ENCODE data around the gene SSU72.

The SSU72 gene

DNA sequence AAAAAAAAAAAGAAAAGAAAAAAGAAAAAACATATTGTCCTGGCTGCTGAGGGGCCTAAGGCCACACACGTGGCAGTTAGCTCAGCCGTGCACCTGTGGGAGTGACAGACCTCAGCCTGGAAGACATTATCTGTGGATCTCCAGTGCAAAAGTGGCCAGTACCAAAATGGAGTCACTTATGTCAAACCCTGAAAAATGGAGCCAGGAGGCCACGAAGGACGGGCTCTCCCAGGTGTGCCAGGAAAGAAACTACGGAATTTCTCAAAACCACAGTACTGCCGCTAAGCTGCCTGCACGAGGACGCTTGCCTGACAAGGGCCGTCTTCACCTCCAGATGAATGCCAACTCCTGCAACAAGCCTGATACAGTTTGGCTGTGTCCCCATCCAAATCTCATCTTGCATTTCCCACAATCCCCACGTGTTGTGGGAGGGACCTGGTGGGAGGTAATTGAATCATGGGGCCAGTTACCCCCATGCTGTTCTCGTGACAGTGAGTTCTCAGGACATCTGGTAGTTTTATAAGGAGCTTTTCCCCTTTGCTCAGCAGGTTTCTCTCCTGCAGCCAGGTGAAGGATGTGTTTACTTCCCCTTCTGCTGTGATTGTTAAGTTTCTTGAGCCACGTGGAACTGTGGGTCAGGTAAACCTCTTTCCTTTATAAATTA, 35.3 kb upstream of the SSU72 start:
- Histone ChIP-seq H3K4me3 (ENCODE audit: low read depth, low read length) (no peak overlapping the region), H3K9ac (ENCODE audit: low read length) (no peak overlapping the region), H3K27ac (ENCODE audit: low read depth, low read length) (no peak overlapping the region), H3K4me1 (ENCODE audit: control insufficient read depth, insufficient read depth, low read length) (peaks cover 6% of the 10 kb centered on the region; the same call in 1 of the 2 replicates), H3K36me3 (ENCODE audit: control insufficient read depth, insufficient read depth, low read length) (no peaks in the 10 kb centered on the region), H3K9me3 (ENCODE audit: control insufficient read depth, insufficient read depth, low read depth, low read length) (no peaks in the 10 kb centered on the region), H3K27me3 (ENCODE audit: control insufficient read depth, insufficient read depth, low read length) (peaks cover 1% of the 10 kb centered on the region; the same call in 1 of the 2 replicates)

DNA sequence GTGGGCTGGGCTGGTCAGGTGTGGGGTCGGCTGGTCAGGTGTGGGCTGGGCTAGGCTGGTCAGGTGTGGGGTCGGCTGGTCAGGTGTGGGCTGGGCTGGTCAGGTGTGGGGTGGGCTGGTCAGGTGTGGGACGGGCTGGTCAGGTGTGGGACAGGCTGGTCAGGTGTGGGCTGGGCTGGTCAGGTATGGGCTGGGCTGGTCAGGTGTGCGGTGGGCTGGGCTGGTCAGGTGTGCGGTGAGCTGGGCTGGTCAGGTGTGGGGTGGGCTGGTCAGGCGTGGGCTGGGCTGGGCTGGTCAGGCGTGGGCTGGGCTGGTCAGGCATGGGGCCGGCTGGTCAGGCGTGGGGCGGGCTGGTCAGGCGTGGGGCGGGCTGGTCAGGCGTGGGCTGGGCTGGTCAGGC, 31.6 kb upstream of the SSU72 start:
- Histone ChIP-seq H3K4me3 (ENCODE audit: low read depth, low read length) (no peak overlapping the region), H3K9ac (ENCODE audit: low read length) (no peak overlapping the region), H3K27ac (ENCODE audit: low read depth, low read length) (no peak overlapping the region), H3K27me3 (ENCODE audit: control insufficient read depth, insufficient read depth, low read length) (peaks cover 37% of the 10 kb centered on the region), H3K36me3 (ENCODE audit: control insufficient read depth, insufficient read depth, low read length) (no peaks in the 10 kb centered on the region), H3K9me3 (ENCODE audit: control insufficient read depth, insufficient read depth, low read depth, low read length) (no peaks in the 10 kb centered on the region), H3K4me1 (ENCODE audit: control insufficient read depth, insufficient read depth, low read length) (no peaks in the 10 kb centered on the region)

DNA sequence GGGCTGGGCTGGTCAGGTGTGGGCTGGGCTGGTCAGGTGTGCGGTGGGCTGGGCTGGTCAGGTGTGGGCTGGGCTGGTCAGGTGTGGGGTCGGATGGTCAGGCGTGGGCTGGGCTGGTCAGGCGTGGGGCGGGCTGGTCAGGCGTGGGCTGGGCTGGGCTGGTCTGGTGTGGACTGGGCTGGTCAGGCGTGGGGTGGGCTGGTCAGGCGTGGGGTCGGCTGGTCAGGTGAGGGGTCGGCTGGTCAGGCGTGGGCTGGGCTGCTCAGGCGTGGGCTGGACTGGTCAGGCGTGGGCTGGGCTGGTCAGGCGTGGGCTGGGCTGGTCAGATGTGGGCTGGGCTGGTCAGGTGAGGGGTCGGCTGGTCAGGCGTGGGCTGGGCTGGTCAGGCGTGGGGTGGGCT, 31.1 kb upstream of the SSU72 start:
- no peaks in the 10 kb centered on the region for H3K4me1 ChIP-seq (ENCODE audit: control insufficient read depth, insufficient read depth, low read length)
- no peak overlapping the region for H3K4me3 ChIP-seq (ENCODE audit: low read depth, low read length)
- H3K27me3 ChIP-seq (ENCODE audit: control insufficient read depth, insufficient read depth, low read length), result peaks cover 42% of the 10 kb centered on the region
- no peak overlapping the region for H3K27ac ChIP-seq (ENCODE audit: low read depth, low read length)
- no peak overlapping the region for H3K9ac ChIP-seq (ENCODE audit: low read length)
- H3K36me3 ChIP-seq (ENCODE audit: control insufficient read depth, insufficient read depth, low read length), result no peaks in the 10 kb centered on the region
- no peaks in the 10 kb centered on the region for H3K9me3 ChIP-seq (ENCODE audit: control insufficient read depth, insufficient read depth, low read depth, low read length)

DNA sequence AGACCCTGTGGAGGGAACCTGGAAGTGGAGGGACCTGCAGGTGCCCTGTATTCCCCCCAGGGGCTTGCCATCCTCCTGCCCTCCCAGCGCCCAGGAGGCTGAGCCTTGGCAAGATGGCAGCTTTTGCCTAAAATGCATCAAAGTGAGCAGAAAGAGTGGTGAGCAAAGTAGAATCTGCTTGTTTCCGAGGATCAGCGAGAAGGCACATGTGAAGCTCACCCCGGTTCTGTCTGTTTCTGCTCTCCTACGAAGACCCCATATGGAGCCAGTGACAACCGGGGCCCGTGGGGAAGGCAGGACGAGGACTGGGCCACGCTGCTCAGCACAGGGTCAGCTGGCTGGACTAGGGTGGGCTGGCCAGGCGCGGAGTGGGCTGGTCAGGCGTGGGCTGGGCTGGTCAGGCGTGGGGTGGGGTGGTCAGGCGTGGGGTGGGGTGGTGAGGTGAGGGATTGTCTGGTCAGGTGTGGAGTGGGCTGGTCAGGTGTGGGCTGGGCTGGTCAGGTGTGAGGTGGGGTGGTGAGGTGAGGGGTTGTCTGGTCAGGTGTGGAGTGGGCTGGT, 30.4 kb upstream of the SSU72 start:
- Histone ChIP-seq H3K9ac (ENCODE audit: low read length) (no peak overlapping the region), H3K4me1 (ENCODE audit: control insufficient read depth, insufficient read depth, low read length) (no peaks in the 10 kb centered on the region), H3K9me3 (ENCODE audit: control insufficient read depth, insufficient read depth, low read depth, low read length) (no peaks in the 10 kb centered on the region), H3K4me3 (ENCODE audit: low read depth, low read length) (no peak overlapping the region), H3K27me3 (ENCODE audit: control insufficient read depth, insufficient read depth, low read length) (peaks cover 48% of the 10 kb centered on the region), H3K27ac (ENCODE audit: low read depth, low read length) (no peak overlapping the region), H3K36me3 (ENCODE audit: control insufficient read depth, insufficient read depth, low read length) (no peaks in the 10 kb centered on the region)

DNA sequence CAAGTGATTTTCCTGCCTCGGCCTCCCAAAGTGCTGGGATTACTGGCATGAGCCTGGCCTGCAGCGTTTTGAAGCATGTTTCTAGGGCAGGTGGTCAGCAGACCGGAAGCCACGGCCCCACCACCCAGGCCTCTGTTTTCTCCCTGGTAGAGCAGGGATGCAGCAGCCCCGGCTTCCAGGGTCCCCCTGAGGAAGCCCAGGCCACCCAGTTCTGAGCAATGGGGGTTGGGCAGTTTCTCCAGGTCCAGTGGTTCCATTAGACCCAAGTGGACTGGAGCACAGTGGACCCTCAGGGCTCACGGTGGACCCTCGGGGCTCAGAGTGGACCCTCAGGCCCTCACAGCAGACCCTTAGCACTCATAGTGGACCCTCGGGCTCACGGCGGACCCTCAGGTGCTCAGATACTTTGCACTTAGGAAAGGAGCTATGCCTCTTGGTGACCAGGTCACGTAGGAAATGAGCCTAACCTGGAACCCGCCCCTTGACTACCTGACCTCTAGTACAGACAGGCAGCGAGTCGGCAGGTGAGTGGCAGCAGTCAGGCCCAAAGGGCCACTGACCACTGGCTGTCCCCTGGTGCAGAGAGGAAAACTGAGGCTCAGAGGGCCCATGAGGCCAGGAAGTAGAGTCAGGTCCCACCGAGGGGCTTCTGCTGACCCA, 29.8 kb upstream of the SSU72 start:
- Histone ChIP-seq H3K4me1 (ENCODE audit: control insufficient read depth, insufficient read depth, low read length) (no peaks in the 10 kb centered on the region), H3K4me3 (ENCODE audit: low read depth, low read length) (no peak overlapping the region), H3K27me3 (ENCODE audit: control insufficient read depth, insufficient read depth, low read length) (peaks cover 50% of the 10 kb centered on the region), H3K36me3 (ENCODE audit: control insufficient read depth, insufficient read depth, low read length) (no peaks in the 10 kb centered on the region), H3K27ac (ENCODE audit: low read depth, low read length) (no peak overlapping the region), H3K9me3 (ENCODE audit: control insufficient read depth, insufficient read depth, low read depth, low read length) (no peaks in the 10 kb centered on the region), H3K9ac (ENCODE audit: low read length) (no peak overlapping the region)

DNA sequence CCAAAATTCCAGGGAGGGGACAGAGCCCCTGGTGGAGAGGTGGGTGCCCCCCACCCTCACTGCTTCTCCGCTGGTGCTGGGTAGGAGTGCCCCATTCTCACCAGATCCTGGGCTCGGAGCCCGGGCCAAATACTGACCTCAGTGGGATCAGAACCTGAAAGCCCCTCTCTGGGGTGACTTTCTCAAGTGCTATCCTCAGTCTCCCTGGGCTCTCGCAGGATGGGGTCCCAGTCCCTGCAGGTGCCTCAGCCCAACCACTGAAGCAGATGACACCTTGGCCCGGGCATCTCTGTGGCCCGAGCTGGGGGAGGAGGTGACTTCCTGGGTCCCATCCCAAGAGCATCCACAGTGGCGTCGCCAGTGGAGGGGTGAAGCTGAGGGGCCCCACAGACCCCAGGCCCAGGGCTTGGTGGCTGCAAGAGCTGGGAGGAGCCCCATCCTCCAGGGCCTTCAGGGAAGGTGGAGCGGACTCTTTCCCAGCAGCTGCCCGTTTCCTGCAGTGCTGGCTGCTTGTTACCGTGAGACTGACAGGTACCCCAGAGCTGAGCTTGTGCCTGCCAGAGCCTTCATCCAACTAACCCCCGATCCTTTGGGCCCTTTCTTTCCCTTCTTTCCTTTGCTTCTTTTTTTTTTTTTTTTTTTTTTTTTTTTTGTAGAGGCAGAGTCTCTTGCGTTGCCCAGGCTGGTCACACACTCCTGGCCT, 29.2 kb upstream of the SSU72 start:
- Histone ChIP-seq H3K9me3 (ENCODE audit: control insufficient read depth, insufficient read depth, low read depth, low read length) (no peaks in the 10 kb centered on the region), H3K27ac (ENCODE audit: low read depth, low read length) (no peak overlapping the region), H3K4me3 (ENCODE audit: low read depth, low read length) (no peak overlapping the region), H3K4me1 (ENCODE audit: control insufficient read depth, insufficient read depth, low read length) (no peaks in the 10 kb centered on the region), H3K27me3 (ENCODE audit: control insufficient read depth, insufficient read depth, low read length) (peaks cover 57% of the 10 kb centered on the region), H3K36me3 (ENCODE audit: control insufficient read depth, insufficient read depth, low read length) (no peaks in the 10 kb centered on the region), H3K9ac (ENCODE audit: low read length) (no peak overlapping the region)

DNA sequence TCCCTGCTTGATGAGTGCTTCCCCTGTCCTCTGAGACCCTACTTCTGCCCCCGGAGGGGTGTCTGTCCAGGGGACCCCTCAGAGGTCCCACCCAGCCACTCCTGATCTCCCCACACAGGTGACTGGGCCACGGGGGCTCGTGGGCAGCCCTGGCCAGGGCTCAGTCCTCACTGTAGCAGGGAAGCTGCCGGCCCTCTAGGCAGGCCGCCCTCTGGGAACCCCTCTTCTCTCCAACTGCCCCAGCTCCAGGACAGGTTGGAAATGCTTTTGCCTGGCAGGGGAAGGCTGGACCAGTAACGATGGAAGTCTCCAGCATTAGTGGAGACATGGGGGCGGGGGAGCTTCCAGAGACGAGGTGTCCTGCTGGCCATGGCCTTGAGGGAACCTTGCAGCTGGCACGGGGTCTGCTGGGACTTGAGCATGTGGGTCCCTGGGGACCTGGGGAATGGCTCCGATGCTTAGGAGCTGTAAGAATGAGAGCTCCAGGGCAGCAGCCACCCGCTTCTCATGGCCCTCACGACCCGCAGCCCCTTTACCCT, 28.4 kb upstream of the SSU72 start:
- Histone ChIP-seq H3K27ac (ENCODE audit: low read depth, low read length) (no peak overlapping the region), H3K9me3 (ENCODE audit: control insufficient read depth, insufficient read depth, low read depth, low read length) (no peaks in the 10 kb centered on the region), H3K9ac (ENCODE audit: low read length) (no peak overlapping the region), H3K27me3 (ENCODE audit: control insufficient read depth, insufficient read depth, low read length) (peaks cover 65% of the 10 kb centered on the region), H3K36me3 (ENCODE audit: control insufficient read depth, insufficient read depth, low read length) (no peaks in the 10 kb centered on the region), H3K4me3 (ENCODE audit: low read depth, low read length) (no peak overlapping the region), H3K4me1 (ENCODE audit: control insufficient read depth, insufficient read depth, low read length) (peaks cover 2% of the 10 kb centered on the region; the same call in 1 of the 2 replicates)

DNA sequence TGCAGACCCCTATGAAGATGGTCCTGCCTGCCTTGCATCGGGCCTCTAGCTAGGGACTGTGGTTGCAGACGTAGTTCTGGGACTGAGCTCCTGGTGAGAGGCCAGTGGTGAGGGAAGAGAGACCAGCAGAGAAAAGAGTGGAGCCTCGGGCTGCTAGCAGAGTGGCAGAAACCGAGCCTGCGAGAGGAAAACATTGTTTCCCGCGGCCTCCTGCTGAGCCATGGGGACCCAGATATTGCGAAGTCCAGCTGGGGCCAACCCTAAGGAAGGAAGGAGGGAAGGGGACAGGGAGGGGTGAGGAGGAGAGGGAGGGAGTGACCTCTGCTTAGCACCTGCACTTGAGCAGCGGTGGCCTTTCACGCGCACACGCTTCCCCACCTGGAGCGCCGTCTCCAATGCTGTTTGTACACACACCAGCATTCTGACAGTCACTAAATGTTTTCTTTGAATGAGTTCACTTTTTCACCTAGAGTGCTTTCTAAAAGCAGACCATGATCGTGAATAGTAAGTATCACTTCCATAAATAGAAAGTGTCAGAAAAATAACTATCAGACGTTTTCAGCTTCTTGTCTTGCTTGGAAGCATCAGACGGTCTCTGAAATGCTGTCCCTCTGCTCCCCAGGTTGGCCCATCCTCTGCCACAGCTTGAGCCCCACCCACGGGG, 27.8 kb upstream of the SSU72 start:
- peaks cover 71% of the 10 kb centered on the region for H3K27me3 ChIP-seq (ENCODE audit: control insufficient read depth, insufficient read depth, low read length)

DNA sequence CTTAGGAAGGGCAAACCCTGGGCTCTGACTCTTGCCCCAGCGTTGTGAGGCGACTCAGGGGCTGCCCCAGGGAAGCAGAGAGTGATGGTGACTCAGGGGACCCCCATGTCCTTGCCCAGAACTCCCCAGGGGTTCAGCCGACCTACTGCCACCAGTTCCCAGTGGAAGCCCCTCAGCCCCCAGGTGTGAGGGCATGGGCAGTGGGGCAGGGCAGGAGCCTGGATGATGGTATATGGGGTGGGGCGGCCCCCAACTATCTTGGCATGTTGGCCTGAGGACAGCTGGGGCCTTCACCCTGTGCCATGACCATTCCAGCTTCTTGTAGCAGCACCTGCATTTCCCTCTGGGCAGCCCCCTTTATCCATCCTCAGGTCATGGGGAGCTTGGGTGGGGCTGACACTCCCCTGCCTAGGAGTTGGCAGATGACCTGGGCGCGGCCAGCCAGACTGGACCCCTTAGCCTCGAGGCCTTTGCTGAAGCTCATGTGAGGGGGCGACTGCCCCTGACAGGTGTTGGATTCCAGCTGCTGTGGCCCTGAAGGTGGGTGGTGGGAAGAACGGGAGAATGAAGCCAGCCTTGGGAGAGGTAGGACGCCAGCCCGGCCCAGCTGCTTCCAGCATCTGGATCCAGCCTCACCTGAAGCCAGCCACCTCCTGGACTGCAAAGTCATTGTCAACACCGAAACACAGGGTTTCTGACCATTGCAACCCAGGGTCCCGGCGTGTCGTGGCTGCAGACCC, 27.1 kb upstream of the SSU72 start:
- H3K27ac ChIP-seq (ENCODE audit: low read depth, low read length), result no peak overlapping the region
- H3K9ac ChIP-seq (ENCODE audit: low read length), result no peak overlapping the region
- no peaks in the 10 kb centered on the region for H3K9me3 ChIP-seq (ENCODE audit: control insufficient read depth, insufficient read depth, low read depth, low read length)
- H3K4me1 ChIP-seq (ENCODE audit: control insufficient read depth, insufficient read depth, low read length), result peaks cover 14% of the 10 kb centered on the region
- peaks cover 76% of the 10 kb centered on the region for H3K27me3 ChIP-seq (ENCODE audit: control insufficient read depth, insufficient read depth, low read length)
- H3K36me3 ChIP-seq (ENCODE audit: control insufficient read depth, insufficient read depth, low read length), result no peaks in the 10 kb centered on the region
- H3K4me3 ChIP-seq (ENCODE audit: low read depth, low read length), result no peak overlapping the region

More for the DNA sequence above, 27.8 kb upstream of the SSU72 start:
- Histone ChIP-seq H3K4me3 (ENCODE audit: low read depth, low read length) (no peak overlapping the region), H3K27ac (ENCODE audit: low read depth, low read length) (no peak overlapping the region), H3K36me3 (ENCODE audit: control insufficient read depth, insufficient read depth, low read length) (no peaks in the 10 kb centered on the region), H3K9me3 (ENCODE audit: control insufficient read depth, insufficient read depth, low read depth, low read length) (no peaks in the 10 kb centered on the region), H3K4me1 (ENCODE audit: control insufficient read depth, insufficient read depth, low read length) (peaks cover 8% of the 10 kb centered on the region), H3K9ac (ENCODE audit: low read length) (no peak overlapping the region)

DNA sequence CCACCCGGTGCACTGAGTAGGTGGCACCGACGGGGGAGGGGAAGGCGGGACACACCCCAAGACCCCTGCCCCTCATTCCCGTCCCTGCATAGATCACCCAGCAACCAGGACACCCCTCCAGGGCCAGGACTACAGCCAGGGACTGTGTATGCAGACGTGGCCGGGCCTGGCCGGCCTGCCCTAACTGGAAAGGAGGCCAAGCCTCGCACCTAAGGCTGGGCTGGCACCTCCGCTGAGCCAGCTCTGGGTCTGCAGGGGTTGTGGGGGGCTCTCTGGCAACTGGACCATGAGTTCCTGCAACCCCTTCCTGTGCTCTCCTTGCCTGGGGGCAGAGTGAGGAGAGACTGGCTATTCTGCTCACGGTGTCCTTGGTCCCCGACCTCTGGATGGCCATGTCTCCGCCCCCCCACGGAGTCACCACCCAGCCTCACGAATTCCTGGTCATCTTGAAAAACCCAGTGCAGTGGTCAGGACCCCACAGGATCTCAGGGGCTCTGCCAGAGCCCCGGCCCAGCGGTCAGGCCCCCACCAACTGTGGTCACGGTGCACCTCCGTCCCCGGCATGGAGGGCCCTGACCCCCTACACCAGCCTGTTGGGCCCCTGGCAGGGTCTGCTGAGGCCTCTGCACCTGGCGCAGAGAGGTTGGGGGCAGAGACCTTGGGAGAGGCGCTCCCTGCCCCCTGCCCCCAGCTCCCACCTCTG, 26.3 kb upstream of the SSU72 start:
- H3K9me3 ChIP-seq (ENCODE audit: control insufficient read depth, insufficient read depth, low read depth, low read length), result no peaks in the 10 kb centered on the region
- no peak overlapping the region for H3K27ac ChIP-seq (ENCODE audit: low read depth, low read length)
- H3K36me3 ChIP-seq (ENCODE audit: control insufficient read depth, insufficient read depth, low read length), result no peaks in the 10 kb centered on the region
- peak overlapping the region; percentile 58; the same call in 1 of the 2 replicates for H3K4me3 ChIP-seq (ENCODE audit: low read depth, low read length)
- no peak overlapping the region for H3K9ac ChIP-seq (ENCODE audit: low read length)
- H3K4me1 ChIP-seq (ENCODE audit: control insufficient read depth, insufficient read depth, low read length), result peaks cover 17% of the 10 kb centered on the region
- peaks cover 83% of the 10 kb centered on the region for H3K27me3 ChIP-seq (ENCODE audit: control insufficient read depth, insufficient read depth, low read length)
